ENCODE data around the gene DHX40.

The DHX40 gene

GRCh38 chr17:59527931-59528330 lies 37.5 kb upstream of the DHX40 start:
- no peak overlapping the region for H3K27ac ChIP-seq (ENCODE audit: poor library complexity, severe bottlenecking)
- DNase-seq (ENCODE audit: low spot score) (no peak), ATAC-seq (ENCODE audit: low read depth) (no peak)
- no peaks in the 10 kb centered on the region for H3K4me1 ChIP-seq (ENCODE audit: insufficient read depth, poor library complexity, severe bottlenecking)
- H3K4me3 ChIP-seq (ENCODE audit: severe bottlenecking), result no peak overlapping the region
- H3K27me3 ChIP-seq (ENCODE audit: insufficient read depth, poor library complexity, severe bottlenecking), result no peaks in the 10 kb centered on the region
- H3K36me3 ChIP-seq (ENCODE audit: low read depth), result no peaks in the 10 kb centered on the region
- no peaks in the 10 kb centered on the region for H3K9me3 ChIP-seq (ENCODE audit: severe bottlenecking)
- no peak for TF ChIP-seq CTCF (IDR thresholded peaks at IDR 0.05; ENCODE audit: poor library complexity, severe bottlenecking)

- TF ChIP-seq CTCF (IDR thresholded peaks at IDR 0.05; ENCODE audit: poor library complexity, severe bottlenecking), result no peak
- Histone ChIP-seq H3K36me3 (ENCODE audit: low read depth) (no peaks in the 10 kb centered on the region), H3K9me3 (ENCODE audit: severe bottlenecking) (no peaks in the 10 kb centered on the region), H3K27me3 (ENCODE audit: insufficient read depth, poor library complexity, severe bottlenecking) (no peaks in the 10 kb centered on the region), H3K4me3 (ENCODE audit: severe bottlenecking) (no peak overlapping the region), H3K4me1 (ENCODE audit: insufficient read depth, poor library complexity, severe bottlenecking) (no peaks in the 10 kb centered on the region), H3K27ac (ENCODE audit: poor library complexity, severe bottlenecking) (no peak overlapping the region)
- DNase-seq (ENCODE audit: low spot score) (no peak), ATAC-seq (ENCODE audit: low read depth) (no peak)
Observed at GRCh38 chr17:59530531-59530930, 34.9 kb upstream of the DHX40 start.

- H3K27ac ChIP-seq (ENCODE audit: poor library complexity, severe bottlenecking), result no peak overlapping the region
- no peak for DNase-seq (ENCODE audit: low spot score)
- no peaks in the 10 kb centered on the region for H3K9me3 ChIP-seq (ENCODE audit: severe bottlenecking)
- peaks cover 1% of the 10 kb centered on the region for H3K27me3 ChIP-seq (ENCODE audit: insufficient read depth, poor library complexity, severe bottlenecking)
- ATAC-seq (ENCODE audit: low read depth), result no peak
- TF ChIP-seq CTCF (IDR thresholded peaks at IDR 0.05; ENCODE audit: poor library complexity, severe bottlenecking), result no peak
- H3K4me3 ChIP-seq (ENCODE audit: severe bottlenecking), result no peak overlapping the region
- no peaks in the 10 kb centered on the region for H3K4me1 ChIP-seq (ENCODE audit: insufficient read depth, poor library complexity, severe bottlenecking)
- H3K36me3 ChIP-seq (ENCODE audit: low read depth), result no peaks in the 10 kb centered on the region
Observed at GRCh38 chr17:59533694-59534093, 31.7 kb upstream of the DHX40 start.

GRCh38 chr17:59534583-59534982 lies 30.8 kb upstream of the DHX40 start:
- Histone ChIP-seq H3K36me3 (ENCODE audit: low read depth) (no peaks in the 10 kb centered on the region), H3K27me3 (ENCODE audit: insufficient read depth, poor library complexity, severe bottlenecking) (peaks cover 3% of the 10 kb centered on the region), H3K9me3 (ENCODE audit: severe bottlenecking) (no peaks in the 10 kb centered on the region), H3K27ac (ENCODE audit: poor library complexity, severe bottlenecking) (no peak overlapping the region), H3K4me3 (ENCODE audit: severe bottlenecking) (no peak overlapping the region), H3K4me1 (ENCODE audit: insufficient read depth, poor library complexity, severe bottlenecking) (no peaks in the 10 kb centered on the region)
- TF ChIP-seq CTCF (IDR thresholded peaks at IDR 0.05; ENCODE audit: poor library complexity, severe bottlenecking), result peak; percentile 31
- ATAC-seq (ENCODE audit: low read depth) (0 out of 3 replicates have a peak, but pooled peaks have one; percentile 25), DNase-seq (ENCODE audit: low spot score) (no peak)

- H3K27me3 ChIP-seq (ENCODE audit: insufficient read depth, poor library complexity, severe bottlenecking), result peaks cover 6% of the 10 kb centered on the region
- ATAC-seq (ENCODE audit: low read depth), result no peak
- H3K4me3 ChIP-seq (ENCODE audit: severe bottlenecking), result no peak overlapping the region
- no peak for TF ChIP-seq CTCF (IDR thresholded peaks at IDR 0.05; ENCODE audit: poor library complexity, severe bottlenecking)
- no peaks in the 10 kb centered on the region for H3K9me3 ChIP-seq (ENCODE audit: severe bottlenecking)
- no peaks in the 10 kb centered on the region for H3K4me1 ChIP-seq (ENCODE audit: insufficient read depth, poor library complexity, severe bottlenecking)
- H3K36me3 ChIP-seq (ENCODE audit: low read depth), result no peaks in the 10 kb centered on the region
- H3K27ac ChIP-seq (ENCODE audit: poor library complexity, severe bottlenecking), result no peak overlapping the region
- DNase-seq (ENCODE audit: low spot score), result no peak
Observed at GRCh38 chr17:59538195-59538909, 27.1 kb upstream of the DHX40 start.
